NOMO-1 treated with dmso at 0.1 percent for 144 hours (cell line): ENCODE data around the gene RABGAP1.

Experiments used
- DNase-seq: peaks from one replicate; lab custom pipeline; 2025; ENCODE audit not compliant: unreplicated experiment; lab: John Stamatoyannopoulos, UW

The RABGAP1 gene

DNA sequence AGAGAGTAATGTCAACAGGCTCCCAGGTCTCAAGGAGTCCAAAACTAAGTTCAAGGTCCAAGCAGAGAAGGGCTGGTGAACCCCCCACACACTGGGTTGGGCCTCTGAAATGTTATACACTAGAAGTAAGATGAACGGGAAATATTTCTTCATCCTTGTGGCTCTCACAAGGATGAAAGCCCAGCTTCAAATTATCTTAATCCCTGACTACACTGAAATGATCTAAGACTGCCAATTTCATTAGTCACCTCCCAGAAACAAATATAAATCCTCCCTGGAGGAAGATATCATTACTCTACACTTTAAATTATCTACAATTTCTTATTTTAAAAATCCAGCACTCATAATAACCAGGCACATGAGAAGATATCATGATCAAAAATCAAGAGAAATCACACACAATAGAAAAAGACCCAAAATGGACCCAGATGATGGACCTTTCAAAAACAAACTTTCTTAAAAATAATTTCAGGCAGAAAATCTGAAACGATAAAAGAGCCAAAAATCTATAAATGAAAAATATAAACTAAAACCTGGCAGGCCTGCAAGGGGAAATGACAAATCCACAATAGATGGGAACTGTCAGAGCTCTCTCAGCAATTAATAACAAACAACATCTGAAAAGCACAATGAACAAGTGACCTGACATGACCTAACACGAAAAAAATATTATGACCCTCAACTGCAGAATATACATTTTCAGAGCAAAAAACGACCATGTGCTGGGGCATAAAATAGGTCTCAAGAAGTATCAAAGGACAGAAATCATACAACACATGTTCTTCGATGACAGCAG, 210.1 kb downstream of the RABGAP1 start:
- DNase-seq = no peak
